ENCODE measurements around the gene DENND10.
A peak's percentile ranks its signal among the peaks of the same experiment; 100 is the strongest.
"Not testable (repeated sequence)": the region's sequence is repeated elsewhere in the genome, so short reads cannot be mapped to it uniquely, and the experiment has no call there.

Gene DENND10

DNA sequence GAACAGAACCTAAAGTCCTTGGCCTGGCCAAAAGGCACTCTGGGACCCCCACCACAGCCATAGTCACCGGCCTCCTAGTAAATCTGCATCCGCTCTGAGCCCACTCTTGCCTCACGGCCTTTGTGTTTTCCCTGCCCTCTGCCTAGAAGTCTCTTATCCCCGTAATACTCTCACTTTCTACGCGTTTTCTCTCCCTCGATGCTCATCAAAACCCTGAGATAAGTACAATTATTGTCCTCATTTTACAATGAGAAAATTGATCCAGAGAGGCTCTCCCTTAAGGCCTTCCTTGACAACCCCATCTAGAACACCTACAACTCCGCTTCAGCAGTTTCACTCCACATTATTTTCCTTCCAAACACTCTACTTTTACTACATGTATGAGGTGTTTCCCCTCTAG is 63.1 kb downstream of the DENND10 start:
- no peak for DNase-seq (ENCODE audit: low spot score)

GRCh38 chr10:119174109-119174508 is 70.2 kb downstream of the DENND10 start:
- no peak for DNase-seq (ENCODE audit: low spot score)

GRCh38 chr10:119176166-119176565 is 72.3 kb downstream of the DENND10 start:
- DNase-seq (ENCODE audit: low spot score): no peak

DNA sequence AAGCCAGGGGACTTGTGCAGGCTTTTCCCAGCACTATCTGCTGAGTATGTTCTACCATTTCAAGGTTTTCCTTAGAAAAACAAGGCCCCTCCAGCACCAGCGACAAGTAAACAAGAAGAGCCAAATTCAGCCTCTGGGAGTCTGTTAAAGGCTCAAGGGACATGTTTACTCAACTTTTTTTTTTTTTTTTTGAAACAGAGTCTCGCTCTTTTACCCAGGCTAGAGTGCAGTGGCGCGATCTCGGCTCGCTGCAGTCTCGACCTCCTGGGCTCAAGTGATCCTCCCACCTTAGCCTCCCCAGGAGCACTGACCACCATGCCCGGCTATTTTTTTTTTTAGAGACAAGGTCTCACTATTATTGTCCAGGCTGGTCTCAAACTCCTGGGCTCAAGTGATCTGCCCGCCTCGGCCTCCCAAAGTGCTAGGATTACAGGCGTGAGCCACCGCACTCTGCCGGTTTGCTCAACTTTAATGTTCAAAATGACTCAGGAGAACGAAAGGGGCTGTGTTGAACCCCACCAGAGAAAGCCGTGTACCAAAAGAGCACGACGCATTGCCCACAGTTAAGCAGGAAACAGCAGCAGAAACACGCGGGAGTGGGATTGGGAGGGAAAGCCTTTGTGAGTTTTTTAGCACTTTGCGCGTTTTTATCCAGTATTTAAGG is 73.9 kb downstream of the DENND10 start:
- no peak for DNase-seq (ENCODE audit: low spot score)

DNA sequence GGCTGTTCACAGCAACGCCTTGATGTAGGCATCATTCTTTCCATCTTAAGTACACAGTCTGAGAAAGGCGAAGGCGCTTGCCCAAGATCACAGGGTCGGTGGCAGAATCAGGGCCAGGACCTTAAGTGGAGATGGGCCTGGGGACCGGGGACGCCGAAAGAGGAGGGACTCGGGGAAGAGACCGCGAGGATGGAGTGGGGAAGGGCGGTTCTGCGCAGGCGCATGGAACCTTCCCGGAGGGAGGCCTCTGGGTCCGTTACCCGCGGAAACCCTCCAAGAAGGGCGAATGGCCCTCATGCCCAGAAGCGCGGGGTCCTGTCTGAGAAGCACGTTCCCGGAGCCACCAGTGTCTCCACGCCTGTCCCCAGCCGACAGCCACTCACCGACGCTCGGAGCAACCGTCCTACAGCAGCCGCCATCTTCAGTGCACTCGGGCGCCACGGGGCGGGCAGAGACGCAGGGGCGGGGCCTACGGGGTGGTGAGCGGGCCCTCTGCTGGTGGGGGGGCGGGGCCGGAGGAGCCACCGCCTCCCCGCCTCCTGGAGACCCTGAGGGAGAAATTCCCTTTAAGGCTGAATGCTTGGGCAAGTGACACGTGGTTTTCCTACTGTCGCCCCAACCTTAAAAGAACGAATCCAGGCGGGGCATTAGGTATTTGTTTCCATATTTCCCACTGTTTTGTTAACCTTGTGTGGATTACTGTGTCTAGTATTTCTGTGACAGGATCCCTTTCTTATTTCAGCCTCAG is 74.6 kb downstream of the DENND10 start, which contains the start of gene PRDX3:
Gene PRDX3, minus strand, starts transcription at position 441 of the 748 bp plus-strand sequence. Its CDS starts 22 bp downstream, at position 419.
- DNase-seq (ENCODE audit: low spot score): peak; percentile 95

DNA sequence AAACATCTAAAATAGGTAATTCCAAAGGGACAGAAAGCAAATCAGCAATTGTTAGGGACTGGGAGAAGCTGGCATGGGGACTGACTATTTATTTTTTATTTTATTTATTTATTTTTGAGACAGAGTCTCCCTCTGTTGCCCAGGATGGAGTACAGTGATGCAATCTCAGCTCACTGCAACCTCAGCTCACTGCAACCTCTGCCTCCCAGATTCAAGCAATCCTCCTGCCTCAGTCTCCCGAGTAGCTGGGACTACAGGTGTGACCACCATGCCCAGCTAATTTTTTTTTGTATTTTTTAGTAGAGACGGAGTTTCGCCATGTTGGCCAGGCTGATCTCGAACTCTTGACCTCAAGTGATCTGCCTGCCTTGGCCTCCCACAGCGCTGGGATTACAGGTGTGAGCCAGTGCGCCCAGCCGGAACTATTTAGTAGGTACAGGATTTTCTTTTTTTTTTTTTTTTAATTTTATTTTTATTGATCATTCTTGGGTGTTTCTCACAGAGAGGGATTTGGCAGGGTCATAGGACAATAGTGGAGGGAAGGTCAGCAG is 77.0 kb downstream of the DENND10 start:
- not testable (repeated sequence) for DNase-seq (ENCODE audit: low spot score)

GRCh38 chr10:119183664-119184412 is 79.9 kb downstream of the DENND10 start:
- no peak for DNase-seq (ENCODE audit: low spot score)

Measured in ecto neural progenitor cell (in vitro differentiated cells).